K562 (cell line): ENCODE results near the gene TMEM150A. TPM values are rescaled to one million over a fixed set of nuclear protein-coding genes. Genes with fewer than 3 reads are reported as not detected.

Source experiments
- BRD4 ChIP-seq: fragments of 200-600 bp; sonication (generic); IDR thresholded peaks from 2 replicates; pipeline ENCODE4 v1.6.1; 2017; ENCODE audit warnings: inconsistent platforms
- ESRRB ChIP-seq: fragments of 250-450 bp; sonication (Bioruptor Pico); IDR thresholded peaks from 2 replicates; pipeline ENCODE4 v1.5.0; 2020; ENCODE audit warnings: mild to moderate bottlenecking, moderate library complexity, borderline replicate concordance
- GABPB2 ChIP-seq: fragments of 250-450 bp; sonication (Bioruptor Pico); conservative IDR thresholded peaks from 2 replicates; pipeline ENCODE4 v1.5.1; 2021; ENCODE audit warnings: mild to moderate bottlenecking
- MYNN ChIP-seq, 2 experiments: sonication (generic); formaldehyde crosslinking in 1 of 2; IDR thresholded peaks; 2 replicates each; pipeline versions ENCODE4 v1.5.0 to v1.6.1; 2016 to 2020; ENCODE audit warnings: antibody characterized with exemption in 1 of 2, missing genetic modification reagents in 1 of 2
- NFIX ChIP-seq: fragments of 250-450 bp; sonication (Bioruptor Pico); IDR thresholded peaks from 2 replicates; pipeline ENCODE4 v1.4.0; 2020; ENCODE audit warnings: low read depth, mild to moderate bottlenecking, moderate library complexity
- NFXL1 ChIP-seq: fragments of 450-650 bp; formaldehyde crosslinking; IDR thresholded peaks from 2 replicates; pipeline ENCODE4 v1.4.0; 2021; ENCODE audit warnings: mild to moderate bottlenecking
- NR4A1 ChIP-seq, 2 experiments: fragments of 250-450 bp in 1 of 2; fragments of 450-650 bp in 1 of 2; sonication (Bioruptor Pico) in 1 of 2; IDR thresholded peaks; 2 replicates each; pipeline versions ENCODE4 v1.4.0 to v1.6.1; 2016 to 2020; ENCODE audit warnings: mild to moderate bottlenecking in 2 of 2, missing compliant biosample characterization in 1 of 2, missing genetic modification characterization in 1 of 2, moderate library complexity in 1 of 2
- PRMT5 ChIP-seq: sonication (generic); formaldehyde crosslinking; IDR thresholded peaks from 2 replicates; pipeline ENCODE4 v1.5.0; 2020; ENCODE audit warnings: missing genetic modification reagents
- RB1 ChIP-seq: fragments of 450-650 bp; IDR thresholded peaks from 2 replicates; pipeline ENCODE4 v1.6.1; 2017; ENCODE audit warnings: low read depth, mild to moderate bottlenecking
- YY1 ChIP-seq, 3 experiments: IDR thresholded peaks; 2 replicates each; pipeline ENCODE4 v1.6.1; 2011; ENCODE audit warnings: low read length in 2 of 3, mild to moderate bottlenecking in 2 of 3, moderate library complexity in 2 of 3, borderline replicate concordance in 1 of 3, control low read depth in 1 of 3, low read depth in 1 of 3; ENCODE audit not compliant: insufficient read depth in 3 of 3, insufficient replicate concordance in 2 of 3, control insufficient read depth in 1 of 3, insufficient read length in 1 of 3; ENCODE audit errors: extremely low read depth in 1 of 3
- ZNF24 ChIP-seq: fragments of 450-650 bp; IDR thresholded peaks from 2 replicates; pipeline ENCODE4 v1.6.1; 2016
- ZNF398 ChIP-seq: fragments of 250-450 bp; sonication (Bioruptor Pico); IDR thresholded peaks from 2 replicates; pipeline ENCODE4 v1.8.0; 2021; ENCODE audit warnings: moderate library complexity, mild to moderate bottlenecking, inconsistent platforms
- ZSCAN32 ChIP-seq: fragments of 450-650 bp; formaldehyde crosslinking; IDR thresholded peaks from 2 replicates; pipeline ENCODE4 v1.4.0; 2020; ENCODE audit warnings: mild to moderate bottlenecking, moderate library complexity
- polyA plus RNA-seq, 8 experiments: library from polyadenylated mRNA; depleted of rRNA in 4 of 8; stranded (reverse) in 5 of 8; unstranded in 3 of 8; fragments of >200 nt; fragmentation: Nextera tagmentation in 2 of 8; fragmentation: Illumina TruSeq in 1 of 8; extraction: Ambion mirVana in 2 of 8; extraction: Trizol in 1 of 8; gene quantifications; 2 replicates each; pipeline versions ENCODE4 v1.2.1 to v1.2.3, GENCODE V29; 2011 to 2014; ENCODE audit warnings: inconsistent platforms in 1 of 8, missing spikeins in 1 of 8
- total RNA-seq, 7 experiments: library from RNA; depleted of rRNA in 6 of 7; stranded (reverse); fragments of >200 nt in 6 of 7; fragmentation: Illumina TruSeq in 2 of 7; extraction: Trizol in 2 of 7; gene quantifications; 2 replicates each; pipeline versions ENCODE4 v1.2.1 to v1.2.3, GENCODE V29; 2011 to 2021; ENCODE audit warnings: low replicate concordance in 1 of 7
- TF ChIP-seq, protein P1 (sequence below): fragments of 250-450 bp; sonication (Bioruptor Pico); IDR thresholded peaks from 2 replicates; pipeline ENCODE4 v1.4.0; 2020; ENCODE audit warnings: mild to moderate bottlenecking, moderate library complexity
- TF ChIP-seq, protein P2 (sequence below): fragments of 450-650 bp; formaldehyde crosslinking; IDR thresholded peaks from 2 replicates; pipeline ENCODE4 v1.4.0; 2020; ENCODE audit warnings: mild to moderate bottlenecking, moderate library complexity
- TF ChIP-seq, protein P3 (sequence below): fragments of 250-450 bp; sonication (Bioruptor Pico); IDR thresholded peaks from 2 replicates; pipeline ENCODE4 v1.4.0; 2020; ENCODE audit warnings: mild to moderate bottlenecking, moderate library complexity, borderline replicate concordance

Gene TMEM150A
- total and polyA plus RNA-seq, 9 of the 15 experiments (the other 6 are each of a cell fraction or from before 2014, with no cell fraction given) = 3.9 to 17.1 (median 8.4) TPM

DNA sequence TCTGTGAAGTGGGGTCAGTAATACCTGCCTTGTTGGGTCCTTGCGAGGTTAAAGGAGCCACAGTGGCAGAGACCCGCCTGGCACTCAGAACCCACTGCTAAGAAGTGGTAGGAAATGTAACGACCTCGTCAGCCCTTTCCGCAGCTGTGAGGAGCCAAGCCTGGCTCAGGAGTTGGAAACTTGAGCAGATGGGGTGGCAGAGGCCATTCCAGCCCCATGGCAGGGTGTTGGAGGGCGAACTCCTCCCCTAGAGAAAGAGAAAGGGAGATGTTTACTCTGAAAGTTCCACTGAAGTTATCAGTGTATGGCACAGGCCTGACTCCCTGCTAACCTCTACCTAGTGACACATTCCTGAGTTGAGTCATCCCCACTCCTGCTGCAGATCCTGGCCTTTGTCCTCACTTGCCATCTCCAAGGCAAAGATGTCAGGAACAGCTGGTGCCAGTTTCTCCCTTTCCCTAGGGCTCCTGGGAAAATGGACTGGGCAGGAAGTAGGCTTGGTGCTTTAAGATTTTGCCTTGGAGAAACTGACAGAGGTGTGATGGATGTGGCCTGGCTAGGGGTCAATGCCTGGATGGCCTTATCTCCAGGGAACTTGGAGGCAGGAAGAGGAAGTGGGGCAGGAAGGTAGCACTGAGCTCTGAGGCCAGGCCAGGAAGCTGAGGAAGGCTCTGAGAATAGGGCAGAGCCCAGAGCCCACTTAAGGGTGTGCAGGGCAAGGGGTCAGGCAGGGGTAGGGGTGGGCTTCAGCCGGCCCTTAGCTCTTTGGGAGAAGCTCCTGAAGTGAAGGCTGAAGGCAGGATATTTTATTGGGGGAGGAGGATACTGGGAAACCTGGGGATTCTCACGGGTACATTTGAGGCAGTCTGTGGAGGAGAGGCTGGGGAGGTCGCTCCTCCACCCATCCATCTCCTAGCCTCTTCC is 17.4 kb downstream of the TMEM150A start (continued):
- TF ChIP-seq MYNN (IDR thresholded peaks at IDR 0.05) (peak; percentile 45; the same call in 1 of the 2 replicates), MYNN (CRISPR knock-in tag; IDR thresholded peaks at IDR 0.05) (no peak), ESRRB (CRISPR knock-in tag) (no peak), PRMT5 (CRISPR knock-in tag) (no peak), ZSCAN32 (CRISPR knock-in tag) (no peak), YY1 (IDR thresholded peaks at IDR 0.05; ENCODE audit: borderline replicate concordance in 1 of 3, control insufficient read depth in 1 of 3, extremely low read depth in 1 of 3, insufficient read depth in 3 of 3, insufficient read length in 1 of 3, insufficient replicate concordance in 2 of 3, low read depth in 1 of 3, low read length in 2 of 3) (no peak), NR4A1 (CRISPR knock-in tag; IDR thresholded peaks at IDR 0.05) (no peak), NR4A1 (tag; IDR thresholded peaks at IDR 0.05) (peak; percentile 43; the same call in 1 of the 2 replicates), ZNF24 (no peak), ZNF398 (no peak), BRD4 (no peak), NFXL1 (CRISPR knock-in tag) (no peak), NFIX (CRISPR knock-in tag) (no peak), GABPB2 (CRISPR knock-in tag) (no peak), RB1 (no peak)
- TF ChIP-seq, protein P1, sequence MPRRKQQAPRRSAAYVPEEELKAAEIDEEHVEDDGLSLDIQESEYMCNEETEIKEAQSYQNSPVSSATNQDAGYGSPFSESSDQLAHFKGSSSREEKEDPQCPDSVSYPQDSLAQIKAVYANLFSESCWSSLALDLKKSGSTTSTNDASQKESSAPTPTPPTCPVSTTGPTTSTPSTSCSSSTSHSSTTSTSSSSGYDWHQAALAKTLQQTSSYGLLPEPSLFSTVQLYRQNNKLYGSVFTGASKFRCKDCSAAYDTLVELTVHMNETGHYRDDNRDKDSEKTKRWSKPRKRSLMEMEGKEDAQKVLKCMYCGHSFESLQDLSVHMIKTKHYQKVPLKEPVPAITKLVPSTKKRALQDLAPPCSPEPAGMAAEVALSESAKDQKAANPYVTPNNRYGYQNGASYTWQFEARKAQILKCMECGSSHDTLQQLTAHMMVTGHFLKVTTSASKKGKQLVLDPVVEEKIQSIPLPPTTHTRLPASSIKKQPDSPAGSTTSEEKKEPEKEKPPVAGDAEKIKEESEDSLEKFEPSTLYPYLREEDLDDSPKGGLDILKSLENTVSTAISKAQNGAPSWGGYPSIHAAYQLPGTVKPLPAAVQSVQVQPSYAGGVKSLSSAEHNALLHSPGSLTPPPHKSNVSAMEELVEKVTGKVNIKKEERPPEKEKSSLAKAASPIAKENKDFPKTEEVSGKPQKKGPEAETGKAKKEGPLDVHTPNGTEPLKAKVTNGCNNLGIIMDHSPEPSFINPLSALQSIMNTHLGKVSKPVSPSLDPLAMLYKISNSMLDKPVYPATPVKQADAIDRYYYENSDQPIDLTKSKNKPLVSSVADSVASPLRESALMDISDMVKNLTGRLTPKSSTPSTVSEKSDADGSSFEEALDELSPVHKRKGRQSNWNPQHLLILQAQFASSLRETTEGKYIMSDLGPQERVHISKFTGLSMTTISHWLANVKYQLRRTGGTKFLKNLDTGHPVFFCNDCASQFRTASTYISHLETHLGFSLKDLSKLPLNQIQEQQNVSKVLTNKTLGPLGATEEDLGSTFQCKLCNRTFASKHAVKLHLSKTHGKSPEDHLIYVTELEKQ = no peak
- TF ChIP-seq, protein P2, sequence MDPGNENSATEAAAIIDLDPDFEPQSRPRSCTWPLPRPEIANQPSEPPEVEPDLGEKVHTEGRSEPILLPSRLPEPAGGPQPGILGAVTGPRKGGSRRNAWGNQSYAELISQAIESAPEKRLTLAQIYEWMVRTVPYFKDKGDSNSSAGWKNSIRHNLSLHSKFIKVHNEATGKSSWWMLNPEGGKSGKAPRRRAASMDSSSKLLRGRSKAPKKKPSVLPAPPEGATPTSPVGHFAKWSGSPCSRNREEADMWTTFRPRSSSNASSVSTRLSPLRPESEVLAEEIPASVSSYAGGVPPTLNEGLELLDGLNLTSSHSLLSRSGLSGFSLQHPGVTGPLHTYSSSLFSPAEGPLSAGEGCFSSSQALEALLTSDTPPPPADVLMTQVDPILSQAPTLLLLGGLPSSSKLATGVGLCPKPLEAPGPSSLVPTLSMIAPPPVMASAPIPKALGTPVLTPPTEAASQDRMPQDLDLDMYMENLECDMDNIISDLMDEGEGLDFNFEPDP (CRISPR knock-in tag) = no peak
- TF ChIP-seq, protein P3, sequence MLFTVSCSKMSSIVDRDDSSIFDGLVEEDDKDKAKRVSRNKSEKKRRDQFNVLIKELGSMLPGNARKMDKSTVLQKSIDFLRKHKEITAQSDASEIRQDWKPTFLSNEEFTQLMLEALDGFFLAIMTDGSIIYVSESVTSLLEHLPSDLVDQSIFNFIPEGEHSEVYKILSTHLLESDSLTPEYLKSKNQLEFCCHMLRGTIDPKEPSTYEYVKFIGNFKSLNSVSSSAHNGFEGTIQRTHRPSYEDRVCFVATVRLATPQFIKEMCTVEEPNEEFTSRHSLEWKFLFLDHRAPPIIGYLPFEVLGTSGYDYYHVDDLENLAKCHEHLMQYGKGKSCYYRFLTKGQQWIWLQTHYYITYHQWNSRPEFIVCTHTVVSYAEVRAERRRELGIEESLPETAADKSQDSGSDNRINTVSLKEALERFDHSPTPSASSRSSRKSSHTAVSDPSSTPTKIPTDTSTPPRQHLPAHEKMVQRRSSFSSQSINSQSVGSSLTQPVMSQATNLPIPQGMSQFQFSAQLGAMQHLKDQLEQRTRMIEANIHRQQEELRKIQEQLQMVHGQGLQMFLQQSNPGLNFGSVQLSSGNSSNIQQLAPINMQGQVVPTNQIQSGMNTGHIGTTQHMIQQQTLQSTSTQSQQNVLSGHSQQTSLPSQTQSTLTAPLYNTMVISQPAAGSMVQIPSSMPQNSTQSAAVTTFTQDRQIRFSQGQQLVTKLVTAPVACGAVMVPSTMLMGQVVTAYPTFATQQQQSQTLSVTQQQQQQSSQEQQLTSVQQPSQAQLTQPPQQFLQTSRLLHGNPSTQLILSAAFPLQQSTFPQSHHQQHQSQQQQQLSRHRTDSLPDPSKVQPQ = no peak
